Heart left ventricle (tissue), 16 donors: ENCODE data around the gene CCDC175. TPM values are rescaled to one million over a fixed set of nuclear protein-coding genes. Genes with fewer than 3 reads are reported as not detected.

Source experiments
- ATAC-seq, 4 donors: fragments of 200-7000 bp; cut with Tn5 transposase; one replicate each; pipeline ENCODE4 v1.9.1; 2020 to 2022; ENCODE audit warnings: moderate library complexity in 4 of 4, mild to moderate bottlenecking in 3 of 4, moderate number of reproducible peaks in 1 of 4
- DNase-seq, 5 donors: peaks; one replicate each; pipeline ENCODE4 v3.0.0-alpha.2; 2020
- H3K27ac ChIP-seq, 12 donors: fragments of 200-600 bp; sonication (generic) in 4 of 12; one replicate each; pipeline versions ENCODE4 v1.5.0 to v1.8.0; 2016 to 2022; ENCODE audit warnings: mild to moderate bottlenecking in 2 of 12
- H3K27me3 ChIP-seq, 9 donors: fragments of 200-600 bp; sonication (generic) in 2 of 9; one replicate each; pipeline versions ENCODE4 v1.5.1 to v1.8.0; 2016 to 2022; ENCODE audit warnings: mild to moderate bottlenecking in 3 of 9
- H3K36me3 ChIP-seq, 9 donors: fragments of 200-600 bp; sonication (generic) in 2 of 9; one replicate each; pipeline versions ENCODE4 v1.5.0 to v1.8.0; 2018 to 2022; ENCODE audit warnings: mild to moderate bottlenecking in 2 of 9
- H3K4me1 ChIP-seq, 12 donors: fragments of 200-600 bp; sonication (generic) in 4 of 12; one replicate each; pipeline versions ENCODE4 v1.5.0 to v1.8.0; 2016 to 2022; ENCODE audit warnings: mild to moderate bottlenecking in 3 of 12
- H3K4me3 ChIP-seq, 12 donors: fragments of 200-600 bp; sonication (generic) in 4 of 12; one replicate each; pipeline versions ENCODE4 v1.5.0 to v1.8.0; 2017 to 2022; ENCODE audit warnings: mild to moderate bottlenecking in 9 of 12, moderate library complexity in 4 of 12
- H3K9me3 ChIP-seq, 12 donors: fragments of 200-600 bp; sonication (generic) in 4 of 12; one replicate each; pipeline versions ENCODE4 v1.5.0 to v1.8.0; 2016 to 2022; ENCODE audit warnings: mild to moderate bottlenecking in 1 of 12
- CTCF ChIP-seq, 12 donors: fragments of 200-600 bp; sonication (generic) in 4 of 12; IDR thresholded peaks; one replicate each; pipeline versions ENCODE4 v1.5.0 to v1.8.0; 2018 to 2022; ENCODE audit warnings: antibody characterized with exemption in 12 of 12, mild to moderate bottlenecking in 5 of 12
- POLR2A ChIP-seq, 2 donors: fragments of 450-650 bp; IDR thresholded peaks; one replicate each; pipeline ENCODE4 v1.6.1; 2017; ENCODE audit warnings: antibody characterized with exemption in 2 of 2, mild to moderate bottlenecking in 2 of 2, moderate library complexity in 2 of 2
- WGBS, 4 donors: extraction: QIAGEN DNeasy Blood & Tissue Kit in 2 of 4; methylation state at CpG; one replicate each; pipeline versions ENCODE4 v1.1.5 to v1.1.7; 2013 to 2018; 5-methylcytosine and 5-hydroxymethylcytosine counted together
- intact Hi-C, 10 donors: fragments of 100-400 bp; cut with DNase I; formaldehyde crosslinking; loops; one replicate each; pipeline versions ENCODE4 v1.11.1 to v1.14.2; 2022
- polyA plus RNA-seq, 2 donors: library from polyadenylated mRNA; stranded (reverse); fragments of 200-250 nt; gene quantifications; one replicate each; pipeline ENCODE4 v1.2.3, GENCODE V29; 2013
- total RNA-seq, 9 donors: library from RNA; depleted of rRNA in 2 of 9; stranded (reverse); fragments of >200 nt in 2 of 9; fragmentation: NEBNext Ultra II Directional in 3 of 9; extraction: Animal tissue kit (Norgen Biotek cat#: 25700) in 3 of 9; gene quantifications; one replicate each; pipeline versions ENCODE4 v1.1.0 to v1.2.4, GENCODE V29; 2016 to 2023
- donor health status: ischemic (EF 13 %, LVEDD 7.1; RV severe dilation, severe dysfunction).
- donor health status: healthy with polysubstance abuse.
- donor health status: DM: no; HTN: yes; CAD: no.
- donor health status: DM: no; HTN: no; CAD: no.
- donor health status: ischemic (EF 25% LVEDD 6.9; RV normal size, moderate dysfunction).
- donor health status: ischemic (EF 25% LVEDD 5.7; RV mildly dilated, moderate dysfunction).
- donor health status: healthy.
- donor health status: DM: yes; HTN: yes; CAD: no.
- donor health status: ischemic (EF 35%, LVEDD 5.7; RV mildly dilated, moderate dysfunction).
- donor health status: nonischemic (EF 11% LVEDD 7.7; RV severe dilation, severe dysfunction).
- donor health status: DM: yes; HTN: yes; CAD: no.
- donor health status: PGD.
- donor health status: ischemic (EF 29% LVEDD 5.4; RV normal size, mild dysfunction).
- donor health status: nonischemic (EF 23%, LVEDD 6.1; RV moderate dilation, normal function).

The CCDC175 gene
- total and polyA plus RNA-seq, 11 donors: not detected

GRCh38 chr14:59475709-59476108 lies 100.9 kb downstream of the CCDC175 start:
- DNase-seq: no peak
- peak in 3 of 4 donors; percentile 49 to 79 (median 61) for ATAC-seq

GRCh38 chr14:59474172-59474571 lies 102.4 kb downstream of the CCDC175 start:
- intact Hi-C loops: no loop called here
- H3K4me3 ChIP-seq: no peak overlapping the region
- H3K9me3 ChIP-seq: no peaks in the 10 kb centered on the region
- no peak for TF ChIP-seq CTCF (IDR thresholded peaks at IDR 0.05)
- TF ChIP-seq POLR2A (IDR thresholded peaks at IDR 0.05): no peak
- peaks cover 0 to 9% (median 0%) of the 10 kb centered on the region in 12 donors for H3K4me1 ChIP-seq
- DNase-seq (no peak), ATAC-seq (no peak)
- peaks cover 0 to 88% (median 81%) of the 10 kb centered on the region in 9 donors for H3K36me3 ChIP-seq
- H3K27ac ChIP-seq: peak overlapping the region in 1 of 12 donors; percentile 1
- 27 to 65% (median 39%) methylated on average over 1 of the region's 1 CpG for WGBS, 4 donors
- no peaks in the 10 kb centered on the region for H3K27me3 ChIP-seq

More at GRCh38 chr14:59475709-59476108, 100.9 kb downstream of the CCDC175 start:
- Histone ChIP-seq H3K4me3 (no peak overlapping the region), H3K27ac (no peak overlapping the region), H3K27me3 (no peaks in the 10 kb centered on the region), H3K9me3 (no peaks in the 10 kb centered on the region), H3K36me3 (peaks cover 0 to 84% (median 72%) of the 10 kb centered on the region in 9 donors), H3K4me1 (peaks cover 0 to 18% (median 7%) of the 10 kb centered on the region in 12 donors)
- TF ChIP-seq CTCF (IDR thresholded peaks at IDR 0.05) (no peak), POLR2A (IDR thresholded peaks at IDR 0.05) (no peak)
- WGBS, 4 donors: 51 to 75% (median 58%) methylated on average over 1 of the region's 1 CpG
- intact Hi-C loops: no loop called here

- H3K27me3 ChIP-seq: peaks cover 0 to 16% (median 0%) of the 10 kb centered on the region in 9 donors
- H3K9me3 ChIP-seq: no peaks in the 10 kb centered on the region
- 20 to 30% (median 21%) methylated on average over 25 to 40 of the region's 40 CpGs for WGBS, 4 donors
- DNase-seq (peak in 1 of 5 donors; percentile 77), ATAC-seq (peak in 3 of 4 donors; percentile 35 to 72 (median 59))
- H3K36me3 ChIP-seq: peaks cover 0 to 25% (median 6%) of the 10 kb centered on the region in 9 donors
- H3K4me3 ChIP-seq: peak within 1 kb of the TSS; percentile 46 to 75 (median 64)
- TF ChIP-seq CTCF (IDR thresholded peaks at IDR 0.05) (no peak), POLR2A (IDR thresholded peaks at IDR 0.05) (no peak)
- peak within 1 kb of the TSS in 9 of 12 donors; percentile 31 to 82 (median 58) for H3K27ac ChIP-seq
- peaks cover 4 to 17% (median 7%) of the 10 kb centered on the region in 12 donors for H3K4me1 ChIP-seq
- intact Hi-C loops: no loop called here
Measured at GRCh38 chr14:59465316-59466135, 111.1 kb downstream of the CCDC175 start, which contains the start of gene GPR135. TSS of gene GPR135 (minus strand) at chr14:59465380. CDS start at chr14:59465226, 154 bp downstream.
